Choroid plexus epithelial cell (primary cell): ENCODE measurements around the gene SPRED1.

ENCODE experiments used
- DNase-seq: peaks from one replicate; pipeline ENCODE4 v3.0.0-alpha.2; 2010; ENCODE audit warnings: low read depth
- H3K4me3 ChIP-seq: 2 replicates; pipeline ENCODE4 v1.5.1; 2011; ENCODE audit warnings: low read depth, mild to moderate bottlenecking, control low read depth, low read length, moderate library complexity
- TF ChIP-seq, protein P1 (sequence below): conservative IDR thresholded peaks from 2 replicates; pipeline ENCODE4 v1.5.1; 2011; ENCODE audit warnings: low read depth, mild to moderate bottlenecking, control low read depth, inconsistent platforms, low read length, moderate library complexity

The SPRED1 gene

DNA sequence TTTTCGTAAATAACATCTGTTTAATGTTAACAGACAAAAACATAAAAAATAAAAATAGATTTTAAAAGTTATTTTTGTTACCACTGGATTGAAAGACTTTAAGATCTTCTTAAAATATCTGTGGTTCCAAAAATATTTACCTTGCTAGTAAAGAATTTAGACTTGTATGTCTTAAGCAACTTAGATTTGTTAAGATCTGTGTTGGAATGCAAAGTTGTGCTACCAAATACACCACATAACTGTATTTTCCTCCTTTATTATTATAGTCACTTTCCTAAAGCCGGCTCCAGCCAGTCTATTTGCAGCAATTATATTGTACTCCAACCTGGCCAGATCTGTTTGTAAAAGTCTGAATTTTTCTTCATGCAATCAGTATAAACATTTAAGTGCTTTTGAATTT, 63.7 kb downstream of the SPRED1 start:
- peak; percentile 64 for DNase-seq
- TF ChIP-seq, protein P1, sequence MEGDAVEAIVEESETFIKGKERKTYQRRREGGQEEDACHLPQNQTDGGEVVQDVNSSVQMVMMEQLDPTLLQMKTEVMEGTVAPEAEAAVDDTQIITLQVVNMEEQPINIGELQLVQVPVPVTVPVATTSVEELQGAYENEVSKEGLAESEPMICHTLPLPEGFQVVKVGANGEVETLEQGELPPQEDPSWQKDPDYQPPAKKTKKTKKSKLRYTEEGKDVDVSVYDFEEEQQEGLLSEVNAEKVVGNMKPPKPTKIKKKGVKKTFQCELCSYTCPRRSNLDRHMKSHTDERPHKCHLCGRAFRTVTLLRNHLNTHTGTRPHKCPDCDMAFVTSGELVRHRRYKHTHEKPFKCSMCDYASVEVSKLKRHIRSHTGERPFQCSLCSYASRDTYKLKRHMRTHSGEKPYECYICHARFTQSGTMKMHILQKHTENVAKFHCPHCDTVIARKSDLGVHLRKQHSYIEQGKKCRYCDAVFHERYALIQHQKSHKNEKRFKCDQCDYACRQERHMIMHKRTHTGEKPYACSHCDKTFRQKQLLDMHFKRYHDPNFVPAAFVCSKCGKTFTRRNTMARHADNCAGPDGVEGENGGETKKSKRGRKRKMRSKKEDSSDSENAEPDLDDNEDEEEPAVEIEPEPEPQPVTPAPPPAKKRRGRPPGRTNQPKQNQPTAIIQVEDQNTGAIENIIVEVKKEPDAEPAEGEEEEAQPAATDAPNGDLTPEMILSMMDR = no peak
- no peak overlapping the region for H3K4me3 ChIP-seq

DNA sequence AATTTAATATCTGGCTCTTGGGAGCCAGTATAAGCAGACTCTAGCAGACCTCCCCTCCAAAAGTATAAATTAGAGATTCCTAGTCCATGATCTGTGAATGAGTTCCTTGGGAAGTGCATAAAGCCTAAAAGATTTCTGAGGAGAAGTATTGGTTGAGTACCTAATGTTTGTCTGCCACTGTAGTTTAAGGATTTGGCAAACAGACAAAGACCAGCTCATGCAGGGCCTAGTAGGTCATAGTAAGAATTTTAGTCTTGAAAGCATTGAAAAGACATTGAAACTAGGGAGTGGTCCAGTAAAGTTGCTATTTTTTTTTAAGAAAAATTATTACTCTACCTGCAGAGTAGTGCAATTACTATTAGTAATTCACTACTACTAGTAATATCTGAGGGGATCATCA, 67.5 kb downstream of the SPRED1 start:
- no peak overlapping the region for H3K4me3 ChIP-seq
- TF ChIP-seq, protein P1 = no peak
- DNase-seq = peak; percentile 55

DNA sequence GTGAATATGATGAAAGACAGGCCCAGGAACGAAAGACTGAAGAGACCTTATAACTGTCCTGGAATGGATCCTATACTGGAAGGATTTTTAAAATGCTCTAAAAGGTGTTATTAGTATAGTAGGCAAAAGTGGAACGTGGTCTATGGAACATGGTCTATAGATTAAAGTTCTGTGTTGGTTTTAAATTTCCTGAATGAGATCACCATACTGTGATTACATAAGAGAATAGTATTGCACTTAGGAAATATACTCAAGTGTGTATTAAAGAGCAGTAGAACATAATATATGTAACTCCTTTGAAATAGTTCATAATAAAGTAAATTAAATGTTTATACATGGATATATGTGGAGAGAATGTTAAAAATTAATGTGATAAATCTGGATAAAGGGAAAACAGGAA, 68.2 kb downstream of the SPRED1 start:
- TF ChIP-seq, protein P1 = no peak
- no peak overlapping the region for H3K4me3 ChIP-seq
- DNase-seq = peak; percentile 39

DNA sequence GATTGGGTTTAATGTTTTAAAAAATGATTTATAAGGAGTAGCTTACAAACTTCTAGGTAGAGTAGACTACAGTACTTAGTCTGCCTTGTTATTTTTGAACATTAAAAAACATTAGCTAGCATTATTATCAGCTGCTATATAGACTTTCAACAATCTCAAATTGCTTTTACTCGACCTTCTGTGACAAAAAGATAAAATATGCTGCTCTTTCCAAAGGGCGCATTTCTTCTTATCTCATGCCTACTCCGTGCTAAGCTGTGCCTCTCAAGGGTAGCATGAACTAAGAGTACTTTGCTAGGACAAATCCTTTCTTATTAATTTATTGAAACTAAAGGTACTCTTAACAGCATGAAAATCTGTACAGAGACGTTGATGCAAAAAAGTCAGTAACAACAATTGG, 71.3 kb downstream of the SPRED1 start:
- H3K4me3 ChIP-seq = no peak overlapping the region
- no peak for DNase-seq
- TF ChIP-seq, protein P1 = no peak

DNA sequence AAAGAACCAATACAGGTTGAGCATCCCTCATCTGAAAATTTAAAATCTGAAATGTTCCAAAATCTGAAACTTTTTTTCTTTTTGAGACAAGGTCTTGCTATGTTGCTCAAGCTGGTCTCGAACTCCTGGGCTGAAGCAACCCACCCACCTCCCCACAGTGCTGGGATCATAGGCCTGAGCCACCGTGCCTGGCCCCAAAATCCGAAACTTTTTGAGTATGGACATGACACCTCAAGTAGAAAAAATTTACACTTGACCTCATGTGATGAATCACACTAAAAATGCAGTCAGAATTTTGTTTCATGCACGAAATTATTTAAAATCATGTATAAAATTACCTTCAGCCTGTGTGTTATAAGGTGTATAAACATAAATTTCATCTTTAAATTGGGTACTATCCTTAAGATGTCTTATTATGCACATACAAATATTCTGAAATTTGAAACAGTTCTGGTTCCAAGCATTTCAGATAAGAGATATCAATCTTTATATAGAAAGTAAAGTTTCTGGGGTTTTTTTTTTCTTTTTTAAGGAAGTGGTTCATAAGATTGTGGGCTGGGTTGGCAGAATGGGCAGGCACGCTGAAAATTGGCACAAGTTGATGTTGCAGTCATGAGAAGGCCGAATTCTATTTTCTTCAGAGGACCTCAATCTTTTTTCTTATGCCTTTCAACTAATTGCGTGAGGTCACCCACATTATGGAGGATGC, 72.5 kb downstream of the SPRED1 start:
- no peak for DNase-seq
- TF ChIP-seq, protein P1 = no peak
- no peak overlapping the region for H3K4me3 ChIP-seq

DNA sequence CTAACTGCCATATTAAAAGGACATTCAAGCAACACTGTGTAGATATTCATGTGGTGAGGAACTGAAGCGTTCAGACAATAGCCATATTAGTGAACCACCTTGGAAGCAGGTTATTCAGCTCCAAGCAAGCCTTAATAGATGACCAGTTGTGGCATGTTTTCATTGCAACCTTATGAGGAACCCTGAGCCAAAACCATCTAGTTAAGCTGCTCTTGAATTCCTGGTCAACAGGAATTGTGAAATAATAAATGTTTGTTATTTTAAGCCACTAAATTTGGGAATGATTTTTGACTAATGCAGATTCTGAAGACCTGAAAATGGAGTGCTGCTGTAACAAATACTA, 73.0 kb downstream of the SPRED1 start:
- TF ChIP-seq, protein P1 = no peak
- no peak overlapping the region for H3K4me3 ChIP-seq
- DNase-seq = peak; percentile 17

DNA sequence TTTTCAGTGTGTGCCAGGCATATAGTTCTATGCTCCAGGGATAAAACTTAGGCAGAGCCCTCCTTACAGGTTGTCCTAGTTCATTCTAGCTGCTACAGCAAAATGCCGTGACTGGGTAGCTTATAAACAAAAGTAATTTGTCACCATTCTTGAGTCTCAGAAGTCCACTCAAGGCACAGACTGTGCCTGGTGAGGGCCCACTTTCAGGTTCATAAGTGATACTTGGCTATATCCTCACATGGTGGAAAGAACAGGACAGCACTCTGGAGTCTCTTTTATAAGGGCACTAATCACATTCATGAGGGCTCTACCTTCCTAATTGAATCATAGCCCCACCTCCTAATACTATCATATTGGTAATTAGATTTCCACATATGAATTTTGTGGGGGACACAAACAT, 80.1 kb downstream of the SPRED1 start:
- no peak for DNase-seq
- TF ChIP-seq, protein P1 = no peak
- H3K4me3 ChIP-seq = no peak overlapping the region
